Liver (tissue), 3 donors: ENCODE data around the gene AGA.

Experiments used
- CTCF ChIP-seq: fragments of 150-350 bp; IDR thresholded peaks from 2 replicates; pipeline ENCODE4 v1.5.1; 2017; ENCODE audit warnings: improper control_type of control experiment, low read depth, low read length; ENCODE audit not compliant: missing input control
- FOXA1 ChIP-seq: IDR thresholded peaks from 2 replicates; pipeline ENCODE4 v1.6.1; 2016; ENCODE audit warnings: antibody characterized with exemption
- JUND ChIP-seq, 2 donors: IDR thresholded peaks; 2 replicates each; pipeline ENCODE4 v1.6.1; 2016; ENCODE audit warnings: antibody characterized with exemption in 2 of 2
- MAX ChIP-seq: IDR thresholded peaks from 2 replicates; pipeline ENCODE4 v1.6.1; 2016; ENCODE audit warnings: antibody characterized with exemption
- RAD21 ChIP-seq, 2 donors: IDR thresholded peaks; 2 replicates each; pipeline ENCODE4 v1.6.1; 2016; ENCODE audit warnings: antibody characterized with exemption in 2 of 2, mild to moderate bottlenecking in 2 of 2
- YY1 ChIP-seq: IDR thresholded peaks from 2 replicates; pipeline ENCODE4 v1.6.1; 2016; ENCODE audit warnings: antibody characterized with exemption, mild to moderate bottlenecking
- ZBTB33 ChIP-seq: IDR thresholded peaks from 2 replicates; pipeline ENCODE4 v1.6.1; 2016; ENCODE audit warnings: antibody characterized with exemption
- donor health status: healthy.
- donor health status: healthy.

GRCh38 chr4:177492022-177492421 lies 49.8 kb upstream of the AGA start:
- TF ChIP-seq FOXA1 (no peak), CTCF (no peak), ZBTB33 (no peak), RAD21 (IDR thresholded peaks at IDR 0.05) (no peak), MAX (no peak), JUND (IDR thresholded peaks at IDR 0.05) (no peak), YY1 (no peak)
